ENCODE data around the gene FGFR1OP2. TPM values are rescaled to one million over a fixed set of nuclear protein-coding genes. Genes with fewer than 3 reads are reported as not detected.

Gene FGFR1OP2
- total RNA-seq, 1 experiment from 2014 or later = 45.7 TPM

DNA sequence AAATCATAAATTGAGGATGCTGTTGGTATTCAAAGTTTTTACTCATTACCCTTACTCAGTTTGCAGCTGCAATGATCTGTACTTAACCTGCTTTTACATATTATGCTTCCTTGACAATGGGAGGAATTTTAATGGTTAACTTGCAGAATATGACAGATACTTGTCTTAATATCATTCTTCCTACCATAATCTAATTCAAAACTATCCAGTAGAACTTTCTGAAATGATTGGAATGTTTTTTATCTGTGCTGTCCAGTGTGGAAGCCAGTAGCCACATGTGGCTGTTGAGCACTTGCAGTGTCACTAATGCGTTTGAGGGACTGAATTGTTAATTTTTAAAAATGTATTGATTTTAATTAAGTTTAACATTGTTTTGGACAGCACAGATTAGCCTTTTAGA is 23.5 kb downstream of the FGFR1OP2 start:
- H3K79me2 ChIP-seq (ENCODE audit: low read depth) = no peaks in the 10 kb centered on the region
- no peaks in the 10 kb centered on the region for H4K20me1 ChIP-seq (ENCODE audit: insufficient read depth)
- H3K9me2 ChIP-seq (ENCODE audit: insufficient read depth) = no peaks in the 10 kb centered on the region
- no peak for DNase-seq
- CTCF ChIA-PET = no interaction called here
- no peak overlapping the region for H3K4me3 ChIP-seq
- intact Hi-C loops (cut with micrococcal nuclease; ENCODE audit: unreplicated experiment) = no loop called here
- H3F3A ChIP-seq (ENCODE audit: insufficient read depth, low read depth) = no peaks in the 10 kb centered on the region
- no peak overlapping the region for H2AFZ ChIP-seq
- H3K4me1 ChIP-seq (replicated peaks; ENCODE audit: insufficient read depth) = no peaks in the 10 kb centered on the region
- BruUV-seq (replicated peaks) = no TSS peak
- no peaks in the 10 kb centered on the region for H3K27me3 ChIP-seq (ENCODE audit: insufficient read depth, low read depth)
- 0 out of 2 replicates have a peak, but pooled peaks cover 9% of the 10 kb centered on the region for H3K36me3 ChIP-seq (ENCODE audit: low read depth)
- no peaks in the 10 kb centered on the region for H3K9me3 ChIP-seq (ENCODE audit: insufficient read depth, low read depth)
- POLR2A ChIA-PET (ENCODE audit: unreplicated experiment) = no interaction called here
- H3K27ac ChIP-seq = no peak overlapping the region
- H3K4me2 ChIP-seq = no peak overlapping the region
- no peak for TF ChIP-seq EZH2 (IDR thresholded peaks at IDR 0.05; ENCODE audit: low read depth)
- TF ChIP-seq, protein P1, sequence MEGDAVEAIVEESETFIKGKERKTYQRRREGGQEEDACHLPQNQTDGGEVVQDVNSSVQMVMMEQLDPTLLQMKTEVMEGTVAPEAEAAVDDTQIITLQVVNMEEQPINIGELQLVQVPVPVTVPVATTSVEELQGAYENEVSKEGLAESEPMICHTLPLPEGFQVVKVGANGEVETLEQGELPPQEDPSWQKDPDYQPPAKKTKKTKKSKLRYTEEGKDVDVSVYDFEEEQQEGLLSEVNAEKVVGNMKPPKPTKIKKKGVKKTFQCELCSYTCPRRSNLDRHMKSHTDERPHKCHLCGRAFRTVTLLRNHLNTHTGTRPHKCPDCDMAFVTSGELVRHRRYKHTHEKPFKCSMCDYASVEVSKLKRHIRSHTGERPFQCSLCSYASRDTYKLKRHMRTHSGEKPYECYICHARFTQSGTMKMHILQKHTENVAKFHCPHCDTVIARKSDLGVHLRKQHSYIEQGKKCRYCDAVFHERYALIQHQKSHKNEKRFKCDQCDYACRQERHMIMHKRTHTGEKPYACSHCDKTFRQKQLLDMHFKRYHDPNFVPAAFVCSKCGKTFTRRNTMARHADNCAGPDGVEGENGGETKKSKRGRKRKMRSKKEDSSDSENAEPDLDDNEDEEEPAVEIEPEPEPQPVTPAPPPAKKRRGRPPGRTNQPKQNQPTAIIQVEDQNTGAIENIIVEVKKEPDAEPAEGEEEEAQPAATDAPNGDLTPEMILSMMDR (conservative IDR thresholded peaks at IDR 0.05) = no peak

DNA sequence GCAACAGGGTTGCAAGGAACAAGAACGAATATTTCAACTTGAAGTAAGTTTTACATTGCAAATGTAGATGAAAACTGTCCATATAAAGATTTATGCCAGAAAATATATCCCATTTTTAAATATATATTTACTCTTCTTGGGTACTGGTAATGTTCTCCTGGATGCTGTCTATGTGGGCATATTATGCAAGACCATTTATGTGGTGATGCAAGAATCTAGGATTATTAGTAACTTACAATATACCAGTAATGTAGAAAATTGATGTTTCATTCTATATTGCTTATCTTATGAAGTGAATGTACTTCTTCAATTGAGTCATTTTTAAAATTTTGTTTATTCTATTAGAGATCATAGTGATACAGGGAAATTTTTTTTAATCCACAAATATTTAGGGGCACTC is 25.1 kb downstream of the FGFR1OP2 start:
- Histone ChIP-seq H3K9me3 (ENCODE audit: insufficient read depth, low read depth) (no peaks in the 10 kb centered on the region), H3F3A (ENCODE audit: insufficient read depth, low read depth) (no peaks in the 10 kb centered on the region), H3K9me2 (ENCODE audit: insufficient read depth) (no peaks in the 10 kb centered on the region), H2AFZ (no peak overlapping the region), H3K4me2 (no peak overlapping the region), H3K4me3 (no peak overlapping the region), H3K4me1 (replicated peaks; ENCODE audit: insufficient read depth) (no peaks in the 10 kb centered on the region), H3K27me3 (ENCODE audit: insufficient read depth, low read depth) (no peaks in the 10 kb centered on the region), H4K20me1 (ENCODE audit: insufficient read depth) (no peaks in the 10 kb centered on the region), H3K79me2 (ENCODE audit: low read depth) (no peaks in the 10 kb centered on the region), H3K36me3 (ENCODE audit: low read depth) (0 out of 2 replicates have a peak, but pooled peaks cover 10% of the 10 kb centered on the region), H3K27ac (no peak overlapping the region)
- TF ChIP-seq EZH2 (IDR thresholded peaks at IDR 0.05; ENCODE audit: low read depth) = no peak
- TF ChIP-seq, protein P1 (conservative IDR thresholded peaks at IDR 0.05) = no peak
- BruUV-seq (replicated peaks) = no TSS peak
- ChIA-PET CTCF (no interaction called here), POLR2A (ENCODE audit: unreplicated experiment) (no interaction called here)
- intact Hi-C loops (cut with micrococcal nuclease; ENCODE audit: unreplicated experiment) = no loop called here
- DNase-seq = no peak

- no peaks in the 10 kb centered on the region for H3F3A ChIP-seq (ENCODE audit: insufficient read depth, low read depth)
- H3K4me2 ChIP-seq = no peak overlapping the region
- H3K4me3 ChIP-seq = no peak overlapping the region
- H3K4me1 ChIP-seq (replicated peaks; ENCODE audit: insufficient read depth) = no peaks in the 10 kb centered on the region
- DNase-seq = no peak
- H2AFZ ChIP-seq = no peak overlapping the region
- no peaks in the 10 kb centered on the region for H3K27me3 ChIP-seq (ENCODE audit: insufficient read depth, low read depth)
- ChIA-PET CTCF (no interaction called here), POLR2A (ENCODE audit: unreplicated experiment) (no interaction called here)
- H3K9me3 ChIP-seq (ENCODE audit: insufficient read depth, low read depth) = no peaks in the 10 kb centered on the region
- BruUV-seq (replicated peaks) = no TSS peak
- no peak overlapping the region for H3K27ac ChIP-seq
- TF ChIP-seq EZH2 (IDR thresholded peaks at IDR 0.05; ENCODE audit: low read depth) = no peak
- TF ChIP-seq, protein P1 (conservative IDR thresholded peaks at IDR 0.05) = no peak
- H4K20me1 ChIP-seq (ENCODE audit: insufficient read depth) = no peaks in the 10 kb centered on the region
- intact Hi-C loops (cut with micrococcal nuclease; ENCODE audit: unreplicated experiment) = no loop called here
- H3K9me2 ChIP-seq (ENCODE audit: insufficient read depth) = no peaks in the 10 kb centered on the region
- H3K36me3 ChIP-seq (ENCODE audit: low read depth) = 0 out of 2 replicates have a peak, but pooled peaks cover 5% of the 10 kb centered on the region
- H3K79me2 ChIP-seq (ENCODE audit: low read depth) = no peaks in the 10 kb centered on the region
Observed at GRCh38 chr12:26966842-26967241, 28.6 kb downstream of the FGFR1OP2 start.

Measured in PC-9 (cell line).